Ureter (tissue), 1 donor: ENCODE measurements around the gene AP5S1. TPM values are rescaled to one million over a fixed set of nuclear protein-coding genes. Genes with fewer than 3 reads are reported as not detected.
"Not testable (repeated sequence)": the region's sequence is repeated elsewhere in the genome, so short reads cannot be mapped to it uniquely, and the experiment has no call there.

ENCODE experiments used
- DNase-seq: peaks from one replicate; pipeline ENCODE4 v3.0.0-alpha.2; 2020; ENCODE audit warnings: low spot score
- total RNA-seq: library from RNA; stranded (reverse); gene quantifications from one replicate; pipeline ENCODE4 v1.2.4, GENCODE V29; 2023
- donor health status: DM: yes; HTN: yes; CAD: no.

Gene AP5S1
- total RNA-seq, 1 donor from 2014 or later = 13.6 TPM

- DNase-seq = not testable (repeated sequence)
Measured at GRCh38 chr20:3843990-3844619, 23.8 kb downstream of the AP5S1 start.

DNA sequence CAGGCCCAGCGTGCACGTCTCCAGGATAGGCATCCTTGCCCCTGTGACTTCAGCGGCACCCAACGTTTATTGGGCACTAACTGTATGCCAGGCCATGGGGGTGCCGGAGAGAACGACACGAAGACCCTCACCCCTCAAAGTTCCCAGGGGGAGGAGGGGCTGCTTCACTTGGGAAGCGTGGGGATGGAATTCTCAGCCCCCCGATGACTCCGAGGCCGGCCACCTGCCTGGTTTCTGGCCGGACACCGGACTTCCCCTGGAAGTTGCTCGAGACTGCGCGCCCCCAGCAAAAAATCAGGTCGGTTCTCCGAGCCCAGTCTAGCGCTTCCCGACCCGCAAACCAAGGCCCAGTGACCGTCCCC is 26.0 kb downstream of the AP5S1 start:
- DNase-seq = peak; percentile 91

DNA sequence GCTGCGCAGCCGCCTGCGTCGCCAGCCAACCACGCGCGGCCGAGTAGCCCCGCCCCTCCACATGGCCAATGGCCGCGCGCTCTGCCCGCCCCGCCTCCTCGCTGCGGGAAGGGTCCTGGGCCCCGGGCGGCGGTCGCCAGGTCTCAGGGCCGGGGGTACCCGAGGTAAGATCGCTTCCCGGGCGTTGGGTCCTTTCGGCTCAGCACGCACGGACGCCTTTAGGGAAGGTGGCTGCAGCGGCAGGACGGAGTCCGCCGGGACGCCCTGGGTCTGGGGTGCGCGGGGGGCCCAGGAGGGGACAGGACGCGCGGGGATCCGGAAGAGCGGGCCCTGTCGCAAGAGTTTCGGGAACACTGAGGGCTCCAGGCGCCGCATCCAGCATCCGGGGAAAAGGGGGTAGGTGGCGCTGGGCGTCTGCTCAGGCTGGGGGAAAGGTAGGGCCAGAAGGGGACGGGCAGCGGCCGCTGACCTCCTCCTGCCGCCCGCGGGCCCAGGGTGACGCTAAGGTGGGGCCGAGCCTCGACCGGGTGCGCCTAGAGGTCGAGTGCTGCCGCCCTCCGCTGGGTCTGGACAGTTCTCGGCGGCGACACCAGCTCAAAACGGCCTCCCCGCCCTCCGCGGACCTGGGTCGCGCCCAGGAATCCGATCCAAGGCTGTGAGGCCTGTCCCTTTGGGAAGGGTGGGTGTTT is 26.5 kb downstream of the AP5S1 start, which contains the start of gene MAVS:
TSS of gene MAVS (plus strand) at position 95 of the 689 bp plus-strand sequence. CDS start 7,791 bp downstream, outside the sequence.
- DNase-seq = peak; percentile 56

DNA sequence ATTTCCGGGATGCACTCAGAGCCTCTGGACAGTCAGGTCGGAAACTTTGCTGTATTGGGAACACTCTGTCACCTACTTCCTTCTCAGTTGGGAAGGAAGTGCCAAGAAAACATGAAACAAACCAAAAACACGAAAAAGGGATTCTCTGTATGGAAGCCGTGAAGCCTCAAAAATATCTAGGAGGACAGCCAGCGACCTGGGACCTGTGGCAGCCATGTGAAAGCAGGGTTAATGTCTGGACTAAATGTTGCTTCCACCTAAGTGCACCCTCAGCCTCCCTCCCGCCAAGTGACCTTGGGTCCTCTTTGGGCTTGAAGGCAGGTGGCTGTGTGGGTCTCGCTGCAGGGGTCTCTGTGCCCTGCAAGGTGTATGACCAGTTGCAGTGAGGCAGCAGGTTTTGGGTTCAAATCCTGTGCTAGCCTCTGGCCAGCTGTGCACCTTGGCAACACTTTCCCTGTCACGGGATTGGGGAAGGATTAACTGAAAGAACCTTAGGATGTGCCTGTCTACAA is 27.1 kb downstream of the AP5S1 start:
- no peak for DNase-seq

- DNase-seq = no peak
Measured at GRCh38 chr20:3848565-3848964, 28.2 kb downstream of the AP5S1 start.

DNA sequence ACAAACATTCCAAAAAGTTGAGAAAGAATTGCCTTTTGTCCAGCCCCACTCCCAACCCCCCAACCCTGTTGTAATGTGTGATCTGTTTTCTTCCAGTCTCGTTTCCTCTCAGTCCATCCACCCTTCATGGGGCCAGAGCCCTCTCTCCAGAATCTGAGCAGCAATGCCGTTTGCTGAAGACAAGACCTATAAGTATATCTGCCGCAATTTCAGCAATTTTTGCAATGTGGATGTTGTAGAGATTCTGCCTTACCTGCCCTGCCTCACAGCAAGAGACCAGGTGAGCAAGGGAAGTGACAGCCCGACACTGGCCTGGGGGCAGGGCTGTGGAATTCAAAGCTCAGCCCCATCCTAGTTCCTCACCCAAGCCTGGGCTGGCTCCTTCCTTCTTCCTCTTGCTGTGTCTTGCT is 34.1 kb downstream of the AP5S1 start:
- DNase-seq = no peak

- no peak for DNase-seq
Measured at GRCh38 chr20:3857405-3857804, 37.1 kb downstream of the AP5S1 start.

DNA sequence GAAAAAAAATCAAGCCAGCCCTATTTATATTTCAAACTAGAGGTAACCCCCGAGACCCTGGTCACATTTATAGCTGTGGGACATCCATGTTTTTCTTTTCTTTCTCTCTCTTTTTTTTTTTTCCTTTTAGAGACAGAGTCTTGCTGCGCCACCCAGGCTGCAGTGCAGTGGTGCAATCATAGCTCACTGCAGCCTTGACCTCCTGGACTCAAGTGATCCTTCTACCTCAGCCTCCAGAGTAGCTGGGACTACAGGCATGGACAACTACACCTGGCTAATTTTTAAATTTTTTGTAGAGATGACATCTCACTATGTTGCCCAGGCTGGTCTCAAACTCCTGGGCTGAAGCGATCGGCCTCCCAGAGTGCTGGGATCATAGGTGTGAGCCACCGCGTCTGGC is 38.3 kb downstream of the AP5S1 start:
- no peak for DNase-seq

DNA sequence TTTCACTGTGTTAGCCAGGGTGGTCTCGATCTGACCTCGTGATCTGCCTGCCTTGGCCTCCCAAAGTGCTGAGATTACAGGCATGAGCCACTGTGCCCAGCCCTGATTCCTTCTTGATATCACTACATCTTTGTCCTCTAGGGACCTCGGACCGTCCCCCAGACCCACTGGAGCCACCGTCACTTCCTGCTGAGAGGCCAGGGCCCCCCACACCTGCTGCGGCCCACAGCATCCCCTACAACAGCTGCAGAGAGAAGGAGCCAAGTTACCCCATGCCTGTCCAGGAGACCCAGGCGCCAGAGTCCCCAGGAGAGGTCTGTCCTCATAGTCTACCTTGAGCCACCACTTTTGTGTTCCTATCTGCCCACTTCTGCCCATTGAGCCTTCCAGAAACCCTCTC is 40.8 kb downstream of the AP5S1 start:
- no peak for DNase-seq

GRCh38 chr20:3862333-3862732 is 42.0 kb downstream of the AP5S1 start:
- DNase-seq = no peak

DNA sequence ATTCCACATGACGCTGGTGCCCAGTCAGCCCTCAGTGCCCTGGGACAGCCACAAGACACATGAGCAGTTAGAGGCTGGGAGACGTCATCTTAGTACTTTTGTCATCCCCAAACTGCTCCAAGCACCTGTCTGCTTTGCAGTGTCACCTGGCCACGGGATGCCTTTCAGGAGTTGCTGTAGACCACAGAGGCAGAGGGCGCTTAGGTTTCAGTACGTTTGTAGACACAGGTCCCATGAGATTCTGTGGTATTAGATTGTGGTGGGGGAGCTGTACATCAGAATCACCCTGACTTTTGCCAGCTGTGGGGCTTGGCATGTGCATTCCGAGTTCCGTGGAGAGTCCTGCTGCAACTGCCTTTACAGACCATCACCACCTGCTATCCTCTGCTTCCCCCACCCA is 43.0 kb downstream of the AP5S1 start:
- no peak for DNase-seq

GRCh38 chr20:3864518-3864917 is 44.2 kb downstream of the AP5S1 start:
- DNase-seq = no peak

- DNase-seq = no peak
Measured at GRCh38 chr20:3865152-3865886, 45.0 kb downstream of the AP5S1 start.

DNA sequence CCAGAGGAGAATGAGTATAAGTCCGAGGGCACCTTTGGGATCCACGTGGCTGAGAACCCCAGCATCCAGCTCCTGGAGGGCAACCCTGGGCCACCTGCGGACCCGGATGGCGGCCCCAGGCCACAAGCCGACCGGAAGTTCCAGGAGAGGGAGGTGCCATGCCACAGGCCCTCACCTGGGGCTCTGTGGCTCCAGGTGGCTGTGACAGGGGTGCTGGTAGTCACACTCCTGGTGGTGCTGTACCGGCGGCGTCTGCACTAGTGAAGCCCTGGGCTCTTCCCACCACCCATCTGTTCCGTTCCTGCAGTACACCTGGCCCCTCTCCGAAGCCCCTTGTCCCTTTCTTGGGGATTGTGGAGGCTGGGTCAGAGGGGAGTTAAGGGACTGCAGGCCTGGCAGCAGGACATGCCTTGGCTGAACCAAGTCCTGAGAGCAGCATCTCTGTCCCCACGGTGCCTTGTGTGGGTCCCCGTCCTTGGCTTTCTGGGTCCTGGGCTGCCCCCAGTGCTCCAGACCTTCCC is 45.6 kb downstream of the AP5S1 start:
- no peak for DNase-seq

- no peak for DNase-seq
Measured at GRCh38 chr20:3866464-3866863, 46.1 kb downstream of the AP5S1 start.

GRCh38 chr20:3867802-3868201 is 47.5 kb downstream of the AP5S1 start:
- no peak for DNase-seq

DNA sequence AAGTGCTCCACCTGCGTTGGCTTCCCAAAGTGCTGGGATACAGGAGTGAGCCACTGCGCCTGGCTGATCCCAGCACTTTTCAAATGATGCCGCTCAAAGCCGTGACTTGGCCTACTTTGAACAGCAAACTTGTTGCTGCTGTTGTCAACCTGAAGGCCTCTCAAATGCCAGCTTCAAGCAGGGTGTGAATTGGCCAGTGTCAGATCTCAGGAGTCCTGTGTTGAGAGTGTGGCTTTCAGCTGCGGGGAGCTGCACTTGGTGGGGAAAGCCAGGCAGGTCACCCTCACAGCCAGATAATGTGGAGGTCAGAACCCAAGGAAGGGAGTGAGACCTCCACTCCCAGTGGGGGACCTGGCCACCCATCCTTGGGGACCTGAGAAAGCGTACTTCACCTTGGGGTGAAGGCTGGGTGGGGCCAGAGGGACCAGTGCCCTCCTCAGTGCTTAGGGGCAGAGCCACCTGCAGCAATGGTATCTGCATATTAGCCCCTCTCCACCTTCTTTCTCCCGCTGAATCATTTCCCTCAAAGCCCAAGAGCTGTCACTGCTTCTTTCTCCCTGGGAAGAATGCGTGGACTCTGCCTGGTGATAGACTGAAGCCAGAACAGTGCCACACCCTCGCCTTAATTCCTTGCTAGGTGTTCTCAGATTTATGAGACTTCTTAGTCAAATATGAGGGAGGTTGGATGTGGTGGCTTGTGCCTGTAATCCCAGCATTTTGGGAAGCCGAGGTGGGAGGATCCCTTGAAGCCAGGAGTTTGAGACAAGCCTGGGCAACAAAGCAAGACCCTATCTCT is 49.7 kb downstream of the AP5S1 start:
- no peak for DNase-seq

DNA sequence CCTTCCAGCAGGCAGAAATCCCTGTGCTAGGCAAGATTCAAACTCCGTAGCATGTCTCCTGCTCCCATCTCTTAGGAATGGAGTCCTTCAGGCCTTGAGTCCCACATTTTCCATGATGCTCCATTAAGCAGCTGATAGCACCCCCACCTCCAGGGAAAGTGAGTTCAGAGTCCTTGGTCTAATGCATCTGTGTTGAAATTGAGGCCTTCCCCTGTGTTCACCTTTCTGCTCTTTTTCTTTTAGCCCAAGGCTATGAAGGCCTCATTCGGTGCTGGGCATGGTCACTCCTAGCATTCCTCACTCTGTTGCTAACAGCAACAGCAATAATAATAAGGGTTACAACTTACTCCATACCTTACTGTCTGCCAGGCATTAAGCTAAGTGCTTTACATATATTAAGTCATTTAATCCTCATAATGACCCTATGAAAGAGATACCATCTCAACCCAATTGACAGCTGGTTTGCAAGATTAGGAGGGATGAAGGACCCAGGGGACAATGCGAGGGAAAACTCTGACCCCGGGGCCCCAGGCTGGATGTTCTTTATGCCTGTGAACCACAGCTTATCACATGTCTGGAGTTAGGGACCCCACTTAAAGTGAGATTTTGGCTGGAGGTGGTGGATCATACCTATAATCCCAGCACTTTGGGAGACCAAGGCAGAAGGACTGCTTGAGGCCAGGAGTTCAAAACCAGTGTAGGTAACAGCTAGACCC is 51.4 kb downstream of the AP5S1 start:
- no peak for DNase-seq

GRCh38 chr20:3873507-3873906 is 53.2 kb downstream of the AP5S1 start:
- DNase-seq = no peak

DNA sequence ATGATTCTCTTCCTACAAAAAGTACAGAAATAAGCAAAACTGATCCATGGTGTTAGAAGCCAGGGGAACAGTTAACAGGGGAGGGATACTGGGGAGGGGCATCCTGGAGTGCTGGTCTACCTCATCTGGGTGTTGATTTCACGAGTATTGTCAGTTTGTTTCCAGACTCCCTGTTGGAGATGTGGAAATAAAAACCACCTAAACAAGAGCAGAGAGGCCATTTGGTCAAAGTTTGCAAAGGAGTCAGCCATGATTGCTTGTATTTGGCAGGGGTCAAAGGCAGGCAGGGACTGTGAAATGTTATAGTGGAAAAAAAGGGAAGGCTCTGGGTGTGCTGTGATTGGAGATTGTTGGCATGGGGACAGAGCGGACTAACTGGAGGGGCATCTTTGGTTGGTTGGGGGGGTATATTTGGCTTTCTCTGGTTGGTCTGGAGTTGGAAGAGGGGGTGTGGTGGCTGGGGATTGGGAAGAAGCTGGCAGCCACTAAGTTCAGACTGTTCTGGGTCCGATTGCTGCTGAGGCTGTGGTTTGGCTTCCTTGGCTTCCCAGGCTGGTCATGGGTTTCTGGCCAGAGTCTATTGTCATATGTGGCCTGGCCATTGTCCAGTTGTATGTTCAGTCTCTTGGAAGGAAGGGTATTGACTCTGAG is 54.0 kb downstream of the AP5S1 start:
- DNase-seq = no peak
